ENCODE data around the gene COA7.

COA7 gene

GRCh38 chr1:52673513-52673912, 24.6 kb downstream of the COA7 start:
- H3K4me3 ChIP-seq (ENCODE audit: low read depth, low read length), result no peak overlapping the region

- H3K4me3 ChIP-seq (ENCODE audit: low read depth, low read length), result no peak overlapping the region
These were observed 25.2 kb downstream of the COA7 start for GRCh38 chr1:52672946-52673345.

GRCh38 chr1:52670604-52671003, 27.5 kb downstream of the COA7 start:
- H3K4me3 ChIP-seq (ENCODE audit: low read depth, low read length), result no peak overlapping the region

- H3K4me3 ChIP-seq (ENCODE audit: low read depth, low read length), result no peak overlapping the region
These were observed 28.5 kb downstream of the COA7 start for GRCh38 chr1:52669696-52670095.

- no peak overlapping the region for H3K4me3 ChIP-seq (ENCODE audit: low read depth, low read length)
These were observed 29.4 kb downstream of the COA7 start for GRCh38 chr1:52668711-52669110.

GRCh38 chr1:52667984-52668383, 30.2 kb downstream of the COA7 start:
- no peak overlapping the region for H3K4me3 ChIP-seq (ENCODE audit: low read depth, low read length)

- no peak overlapping the region for H3K4me3 ChIP-seq (ENCODE audit: low read depth, low read length)
These were observed 30.9 kb downstream of the COA7 start for GRCh38 chr1:52667290-52667689.

- H3K4me3 ChIP-seq (ENCODE audit: low read depth, low read length), result no peak overlapping the region
These were observed 32.9 kb downstream of the COA7 start for GRCh38 chr1:52665006-52665941.

GRCh38 chr1:52663716-52664115, 34.4 kb downstream of the COA7 start:
- no peak overlapping the region for H3K4me3 ChIP-seq (ENCODE audit: low read depth, low read length)

- no peak overlapping the region for H3K4me3 ChIP-seq (ENCODE audit: low read depth, low read length)
These were observed 35.4 kb downstream of the COA7 start for GRCh38 chr1:52662645-52663313.

GRCh38 chr1:52660807-52661206, 37.3 kb downstream of the COA7 start:
- H3K4me3 ChIP-seq (ENCODE audit: low read depth, low read length), result no peak overlapping the region

- H3K4me3 ChIP-seq (ENCODE audit: low read depth, low read length), result no peak overlapping the region
These were observed 38.1 kb downstream of the COA7 start for GRCh38 chr1:52659851-52660596.

- no peak overlapping the region for H3K4me3 ChIP-seq (ENCODE audit: low read depth, low read length)
These were observed 38.8 kb downstream of the COA7 start for GRCh38 chr1:52659356-52659755.

- no peak overlapping the region for H3K4me3 ChIP-seq (ENCODE audit: low read depth, low read length)
These were observed 39.4 kb downstream of the COA7 start for GRCh38 chr1:52658795-52659194.

GRCh38 chr1:52657702-52658101, 40.4 kb downstream of the COA7 start:
- no peak overlapping the region for H3K4me3 ChIP-seq (ENCODE audit: low read depth, low read length)

GRCh38 chr1:52654063-52654462, 44.1 kb downstream of the COA7 start:
- H3K4me3 ChIP-seq (ENCODE audit: low read depth, low read length), result no peak overlapping the region

- H3K4me3 ChIP-seq (ENCODE audit: low read depth, low read length), result no peak overlapping the region
These were observed 44.8 kb downstream of the COA7 start for GRCh38 chr1:52653207-52653849.

GRCh38 chr1:52651904-52652303, 46.2 kb downstream of the COA7 start:
- no peak overlapping the region for H3K4me3 ChIP-seq (ENCODE audit: low read depth, low read length)

- no peak overlapping the region for H3K4me3 ChIP-seq (ENCODE audit: low read depth, low read length)
These were observed 52.9 kb downstream of the COA7 start for GRCh38 chr1:52645261-52645660.

GRCh38 chr1:52641307-52641706, 56.8 kb downstream of the COA7 start:
- H3K4me3 ChIP-seq (ENCODE audit: low read depth, low read length), result no peak overlapping the region

- no peak overlapping the region for H3K4me3 ChIP-seq (ENCODE audit: low read depth, low read length)
These were observed 57.5 kb downstream of the COA7 start for GRCh38 chr1:52640697-52641096.
